ENCODE results near the gene NLRP12.

The NLRP12 gene

GRCh38 chr19:53810891-53811290, 13.2 kb downstream of the NLRP12 start:
- no peak overlapping the region for H3K4me3 ChIP-seq (ENCODE audit: control insufficient read depth, low read depth, low read length)
- TF ChIP-seq CTCF (conservative IDR thresholded peaks at IDR 0.05; ENCODE audit: control insufficient read depth, insufficient read depth, low read depth, low read length), result no peak
- no peak for DNase-seq (ENCODE audit: low read depth)

GRCh38 chr19:53810187-53810546, 13.9 kb downstream of the NLRP12 start:
- TF ChIP-seq CTCF (conservative IDR thresholded peaks at IDR 0.05; ENCODE audit: control insufficient read depth, insufficient read depth, low read depth, low read length), result no peak
- H3K4me3 ChIP-seq (ENCODE audit: control insufficient read depth, low read depth, low read length), result no peak overlapping the region

GRCh38 chr19:53809518-53810186, 14.5 kb downstream of the NLRP12 start:
- DNase-seq (ENCODE audit: low read depth), result no peak
- H3K4me3 ChIP-seq (ENCODE audit: control insufficient read depth, low read depth, low read length), result no peak overlapping the region
- peak; percentile 26 for TF ChIP-seq CTCF (conservative IDR thresholded peaks at IDR 0.05; ENCODE audit: control insufficient read depth, insufficient read depth, low read depth, low read length)

More at GRCh38 chr19:53810187-53810546, 13.9 kb downstream of the NLRP12 start:
- no peak for DNase-seq (ENCODE audit: low read depth)

- DNase-seq (ENCODE audit: low read depth), result peak; percentile 62
- H3K4me3 ChIP-seq (ENCODE audit: control insufficient read depth, low read depth, low read length), result no peak overlapping the region
- TF ChIP-seq CTCF (conservative IDR thresholded peaks at IDR 0.05; ENCODE audit: control insufficient read depth, insufficient read depth, low read depth, low read length), result peak; percentile 66
These were observed 15.4 kb downstream of the NLRP12 start for GRCh38 chr19:53808710-53809125.

GRCh38 chr19:53801257-53801656, 22.9 kb downstream of the NLRP12 start:
- TF ChIP-seq CTCF (conservative IDR thresholded peaks at IDR 0.05; ENCODE audit: control insufficient read depth, insufficient read depth, low read depth, low read length), result no peak
- no peak overlapping the region for H3K4me3 ChIP-seq (ENCODE audit: control insufficient read depth, low read depth, low read length)
- DNase-seq (ENCODE audit: low read depth), result no peak

GRCh38 chr19:53795019-53795418, 29.1 kb downstream of the NLRP12 start:
- H3K4me3 ChIP-seq (ENCODE audit: control insufficient read depth, low read depth, low read length), result no peak overlapping the region
- no peak for TF ChIP-seq CTCF (conservative IDR thresholded peaks at IDR 0.05; ENCODE audit: control insufficient read depth, insufficient read depth, low read depth, low read length)
- DNase-seq (ENCODE audit: low read depth), result no peak
